HepG2 (cell line): ENCODE data around the gene KRTDAP. TPM values are rescaled to one million over a fixed set of nuclear protein-coding genes. Genes with fewer than 3 reads are reported as not detected.
A peak's percentile ranks its signal among the peaks of the same experiment; 100 is the strongest.

Experiments
- ADNP ChIP-seq: sonication (generic); formaldehyde crosslinking; IDR thresholded peaks from 2 replicates; pipeline ENCODE4 v1.4.0; 2020; ENCODE audit warnings: missing genetic modification reagents
- BRD4 ChIP-seq: sonication (generic); formaldehyde crosslinking; IDR thresholded peaks from 2 replicates; pipeline ENCODE4 v1.4.0; 2020; ENCODE audit warnings: missing genetic modification reagents
- CHD2 ChIP-seq: IDR thresholded peaks from 2 replicates; pipeline ENCODE4 v1.6.1; 2011; ENCODE audit warnings: low read depth, low read length, improper control_type of control experiment
- EP300 ChIP-seq, 3 experiments: sonication (generic) in 1 of 3; formaldehyde crosslinking in 1 of 3; IDR thresholded peaks; 2 replicates each; pipeline versions ENCODE4 v1.5.1 to v1.6.1; 2011 to 2020; ENCODE audit warnings: low read depth in 2 of 3, low read length in 2 of 3, borderline replicate concordance in 1 of 3, improper control_type of control experiment in 1 of 3, mild to moderate bottlenecking in 1 of 3, missing genetic modification reagents in 1 of 3, moderate library complexity in 1 of 3
- HOXA3 ChIP-seq: sonication (generic); formaldehyde crosslinking; IDR thresholded peaks from 2 replicates; pipeline ENCODE4 v1.5.0; 2020; ENCODE audit warnings: missing genetic modification reagents
- IKZF4 ChIP-seq: sonication (generic); formaldehyde crosslinking; IDR thresholded peaks from 2 replicates; pipeline ENCODE4 v1.5.1; 2020; ENCODE audit warnings: borderline replicate concordance, mild to moderate bottlenecking, low read depth, missing genetic modification reagents; ENCODE audit errors: not compliant biosample characterization
- PLRG1 ChIP-seq: fragments of 450-650 bp; conservative IDR thresholded peaks from 2 replicates; pipeline ENCODE4 v1.6.1; 2016
- RXRA ChIP-seq: sonication (generic); formaldehyde crosslinking; IDR thresholded peaks from 2 replicates; pipeline ENCODE4 v1.5.1; 2020; ENCODE audit warnings: missing genetic modification reagents
- SAP130 ChIP-seq: IDR thresholded peaks from 2 replicates; pipeline ENCODE4 v1.6.1; 2016; ENCODE audit warnings: low read depth
- SIN3B ChIP-seq: fragments of 150-350 bp; IDR thresholded peaks from 2 replicates; pipeline ENCODE4 v1.6.1; 2014; ENCODE audit warnings: low read length
- STAG1 ChIP-seq: sonication (generic); formaldehyde crosslinking; IDR thresholded peaks from 2 replicates; pipeline ENCODE4 v1.4.0; 2020; ENCODE audit warnings: missing genetic modification reagents
- ZFAT ChIP-seq: sonication (generic); formaldehyde crosslinking; conservative IDR thresholded peaks from 2 replicates; pipeline ENCODE4 v1.8.1; 2023; ENCODE audit warnings: missing genetic modification reagents, inconsistent platforms
- ZNF598 ChIP-seq: sonication (generic); formaldehyde crosslinking; IDR thresholded peaks from 2 replicates; pipeline ENCODE4 v1.5.1; 2020; ENCODE audit warnings: mild to moderate bottlenecking, missing genetic modification reagents, borderline replicate concordance
- ZNF615 ChIP-seq: sonication (generic); formaldehyde crosslinking; IDR thresholded peaks from 2 replicates; pipeline ENCODE4 v1.5.0; 2020; ENCODE audit warnings: mild to moderate bottlenecking, missing genetic modification reagents, borderline replicate concordance
- ZNF724P ChIP-seq: sonication (generic); formaldehyde crosslinking; IDR thresholded peaks from 2 replicates; pipeline ENCODE4 v1.8.0; 2022; ENCODE audit warnings: missing genetic modification reagents, borderline replicate concordance
- ZNF850 ChIP-seq: sonication (generic); formaldehyde crosslinking; conservative IDR thresholded peaks from 2 replicates; pipeline ENCODE4 v1.9.0; 2021; ENCODE audit warnings: mild to moderate bottlenecking, missing genetic modification reagents
- polyA plus RNA-seq, 8 experiments: library from polyadenylated mRNA; depleted of rRNA in 3 of 8; stranded (reverse) in 7 of 8; unstranded in 1 of 8; fragments of >200 nt; fragmentation: Illumina TruSeq in 4 of 8; extraction: Trizol in 4 of 8; gene quantifications; 2 replicates each; pipeline versions ENCODE4 v1.2.1 to v1.2.3, GENCODE V29; 2011 to 2016; ENCODE audit warnings: low read depth in 4 of 8, missing spikeins in 1 of 8, mixed read lengths in 1 of 8; ENCODE audit not compliant: insufficient read depth in 1 of 8
- total RNA-seq, 5 experiments: library from RNA; depleted of rRNA; stranded (reverse); fragments of >200 nt; fragmentation: Illumina TruSeq; extraction: Trizol; gene quantifications; 2 replicates each; pipeline ENCODE4 v1.2.3, GENCODE V29; 2016; ENCODE audit warnings: low read depth in 1 of 5
- TF ChIP-seq, protein P1 (sequence below): sonication (generic); formaldehyde crosslinking; IDR thresholded peaks from 2 replicates; pipeline ENCODE4 v1.4.0; 2020; ENCODE audit warnings: missing genetic modification reagents
- TF ChIP-seq, protein P2 (sequence below): sonication (generic); formaldehyde crosslinking; IDR thresholded peaks from 2 replicates; pipeline ENCODE4 v1.4.0; 2020; ENCODE audit warnings: missing genetic modification reagents
- TF ChIP-seq, protein P3 (sequence below): sonication (generic); formaldehyde crosslinking; IDR thresholded peaks from 2 replicates; pipeline ENCODE4 v1.8.1; 2023; ENCODE audit warnings: mild to moderate bottlenecking, missing genetic modification reagents
- TF ChIP-seq, protein P4 (sequence below): sonication (generic); formaldehyde crosslinking; IDR thresholded peaks from 2 replicates; pipeline ENCODE4 v1.5.0; 2020; ENCODE audit warnings: mild to moderate bottlenecking, missing genetic modification reagents

Gene KRTDAP
- total and polyA plus RNA-seq, 2 of the 13 experiments (the other 11 are each of a cell fraction or from before 2014, with no cell fraction given) = 0.86 to 1.5 TPM

DNA sequence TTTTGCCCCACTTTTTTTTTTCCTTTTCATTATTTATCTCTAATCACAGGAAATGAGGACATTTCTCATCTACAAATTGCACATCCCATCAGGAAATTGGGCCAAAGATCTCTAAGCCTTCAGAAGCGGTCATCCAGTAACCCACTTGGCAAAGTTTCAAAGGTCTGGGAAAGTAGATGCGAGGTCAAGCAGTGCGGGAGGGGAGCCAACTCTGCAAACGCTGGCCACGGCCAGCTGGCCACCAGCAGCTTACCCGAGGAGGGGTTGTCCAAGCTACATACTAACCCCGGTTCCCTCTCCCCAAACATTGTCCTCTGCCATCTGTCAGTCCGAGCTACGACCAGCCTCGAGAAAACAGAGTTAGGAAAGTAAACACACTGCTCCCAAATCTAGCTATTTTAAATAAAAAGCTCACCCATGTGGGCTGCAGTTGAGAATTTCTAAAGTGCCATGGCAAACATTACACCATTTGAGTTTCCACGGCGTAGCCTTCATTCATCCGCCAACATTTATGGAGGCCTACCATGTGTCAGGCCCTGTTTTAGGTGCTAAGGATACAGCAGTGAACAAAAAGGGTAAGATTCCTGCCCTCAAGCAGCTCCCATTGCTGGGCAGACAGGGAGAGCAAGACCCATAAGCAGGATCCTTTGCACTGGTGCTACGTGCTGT, 30.7 kb downstream of the KRTDAP start (continued):
- TF ChIP-seq ZNF850 (CRISPR knock-in tag) (no peak), RXRA (peak; percentile 56; the same call in 1 of the 2 replicates), ZNF598 (CRISPR knock-in tag) (no peak), BRD4 (CRISPR knock-in tag) (no peak), STAG1 (CRISPR knock-in tag) (no peak), PLRG1 (no peak), EP300 (IDR thresholded peaks at IDR 0.05; ENCODE audit: low read depth in 2 of 2, low read length in 2 of 2) (peak in 1 of 2 experiments; percentile 63; a peak in 1 of 4 replicates), EP300 (CRISPR knock-in tag; IDR thresholded peaks at IDR 0.05; ENCODE audit: borderline replicate concordance) (no peak), ZFAT (CRISPR knock-in tag) (no peak), ZNF615 (CRISPR knock-in tag) (no peak), IKZF4 (CRISPR knock-in tag) (no peak), ADNP (CRISPR knock-in tag) (no peak), HOXA3 (CRISPR knock-in tag) (no peak), SIN3B (no peak), CHD2 (no peak), SAP130 (peak; percentile 26; the same call in 1 of the 2 replicates), ZNF724P (CRISPR knock-in tag) (no peak)
- TF ChIP-seq, protein P1, sequence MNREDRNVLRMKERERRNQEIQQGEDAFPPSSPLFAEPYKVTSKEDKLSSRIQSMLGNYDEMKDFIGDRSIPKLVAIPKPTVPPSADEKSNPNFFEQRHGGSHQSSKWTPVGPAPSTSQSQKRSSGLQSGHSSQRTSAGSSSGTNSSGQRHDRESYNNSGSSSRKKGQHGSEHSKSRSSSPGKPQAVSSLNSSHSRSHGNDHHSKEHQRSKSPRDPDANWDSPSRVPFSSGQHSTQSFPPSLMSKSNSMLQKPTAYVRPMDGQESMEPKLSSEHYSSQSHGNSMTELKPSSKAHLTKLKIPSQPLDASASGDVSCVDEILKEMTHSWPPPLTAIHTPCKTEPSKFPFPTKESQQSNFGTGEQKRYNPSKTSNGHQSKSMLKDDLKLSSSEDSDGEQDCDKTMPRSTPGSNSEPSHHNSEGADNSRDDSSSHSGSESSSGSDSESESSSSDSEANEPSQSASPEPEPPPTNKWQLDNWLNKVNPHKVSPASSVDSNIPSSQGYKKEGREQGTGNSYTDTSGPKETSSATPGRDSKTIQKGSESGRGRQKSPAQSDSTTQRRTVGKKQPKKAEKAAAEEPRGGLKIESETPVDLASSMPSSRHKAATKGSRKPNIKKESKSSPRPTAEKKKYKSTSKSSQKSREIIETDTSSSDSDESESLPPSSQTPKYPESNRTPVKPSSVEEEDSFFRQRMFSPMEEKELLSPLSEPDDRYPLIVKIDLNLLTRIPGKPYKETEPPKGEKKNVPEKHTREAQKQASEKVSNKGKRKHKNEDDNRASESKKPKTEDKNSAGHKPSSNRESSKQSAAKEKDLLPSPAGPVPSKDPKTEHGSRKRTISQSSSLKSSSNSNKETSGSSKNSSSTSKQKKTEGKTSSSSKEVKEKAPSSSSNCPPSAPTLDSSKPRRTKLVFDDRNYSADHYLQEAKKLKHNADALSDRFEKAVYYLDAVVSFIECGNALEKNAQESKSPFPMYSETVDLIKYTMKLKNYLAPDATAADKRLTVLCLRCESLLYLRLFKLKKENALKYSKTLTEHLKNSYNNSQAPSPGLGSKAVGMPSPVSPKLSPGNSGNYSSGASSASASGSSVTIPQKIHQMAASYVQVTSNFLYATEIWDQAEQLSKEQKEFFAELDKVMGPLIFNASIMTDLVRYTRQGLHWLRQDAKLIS (CRISPR knock-in tag) = no peak
- TF ChIP-seq, protein P2, sequence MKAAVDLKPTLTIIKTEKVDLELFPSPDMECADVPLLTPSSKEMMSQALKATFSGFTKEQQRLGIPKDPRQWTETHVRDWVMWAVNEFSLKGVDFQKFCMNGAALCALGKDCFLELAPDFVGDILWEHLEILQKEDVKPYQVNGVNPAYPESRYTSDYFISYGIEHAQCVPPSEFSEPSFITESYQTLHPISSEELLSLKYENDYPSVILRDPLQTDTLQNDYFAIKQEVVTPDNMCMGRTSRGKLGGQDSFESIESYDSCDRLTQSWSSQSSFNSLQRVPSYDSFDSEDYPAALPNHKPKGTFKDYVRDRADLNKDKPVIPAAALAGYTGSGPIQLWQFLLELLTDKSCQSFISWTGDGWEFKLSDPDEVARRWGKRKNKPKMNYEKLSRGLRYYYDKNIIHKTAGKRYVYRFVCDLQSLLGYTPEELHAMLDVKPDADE = no peak
- TF ChIP-seq, protein P3, sequence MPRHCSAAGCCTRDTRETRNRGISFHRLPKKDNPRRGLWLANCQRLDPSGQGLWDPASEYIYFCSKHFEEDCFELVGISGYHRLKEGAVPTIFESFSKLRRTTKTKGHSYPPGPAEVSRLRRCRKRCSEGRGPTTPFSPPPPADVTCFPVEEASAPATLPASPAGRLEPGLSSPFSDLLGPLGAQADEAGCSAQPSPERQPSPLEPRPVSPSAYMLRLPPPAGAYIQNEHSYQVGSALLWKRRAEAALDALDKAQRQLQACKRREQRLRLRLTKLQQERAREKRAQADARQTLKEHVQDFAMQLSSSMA (CRISPR knock-in tag) = no peak
- TF ChIP-seq, protein P4, sequence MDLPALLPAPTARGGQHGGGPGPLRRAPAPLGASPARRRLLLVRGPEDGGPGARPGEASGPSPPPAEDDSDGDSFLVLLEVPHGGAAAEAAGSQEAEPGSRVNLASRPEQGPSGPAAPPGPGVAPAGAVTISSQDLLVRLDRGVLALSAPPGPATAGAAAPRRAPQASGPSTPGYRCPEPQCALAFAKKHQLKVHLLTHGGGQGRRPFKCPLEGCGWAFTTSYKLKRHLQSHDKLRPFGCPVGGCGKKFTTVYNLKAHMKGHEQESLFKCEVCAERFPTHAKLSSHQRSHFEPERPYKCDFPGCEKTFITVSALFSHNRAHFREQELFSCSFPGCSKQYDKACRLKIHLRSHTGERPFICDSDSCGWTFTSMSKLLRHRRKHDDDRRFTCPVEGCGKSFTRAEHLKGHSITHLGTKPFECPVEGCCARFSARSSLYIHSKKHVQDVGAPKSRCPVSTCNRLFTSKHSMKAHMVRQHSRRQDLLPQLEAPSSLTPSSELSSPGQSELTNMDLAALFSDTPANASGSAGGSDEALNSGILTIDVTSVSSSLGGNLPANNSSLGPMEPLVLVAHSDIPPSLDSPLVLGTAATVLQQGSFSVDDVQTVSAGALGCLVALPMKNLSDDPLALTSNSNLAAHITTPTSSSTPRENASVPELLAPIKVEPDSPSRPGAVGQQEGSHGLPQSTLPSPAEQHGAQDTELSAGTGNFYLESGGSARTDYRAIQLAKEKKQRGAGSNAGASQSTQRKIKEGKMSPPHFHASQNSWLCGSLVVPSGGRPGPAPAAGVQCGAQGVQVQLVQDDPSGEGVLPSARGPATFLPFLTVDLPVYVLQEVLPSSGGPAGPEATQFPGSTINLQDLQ = no peak
